Transverse colon (tissue), 4 donors: ENCODE measurements around the gene SMIM27. TPM values are rescaled to one million over a fixed set of nuclear protein-coding genes. Genes with fewer than 3 reads are reported as not detected.
A peak's percentile ranks its signal among the peaks of the same experiment; 100 is the strongest.

Experiments used
- DNase-seq: peaks from one replicate; pipeline ENCODE4 v3.0.0-alpha.2; 2019
- H3K27ac ChIP-seq, 4 donors: fragments of 200-600 bp; sonication (generic); 2 replicates each; pipeline ENCODE4 v1.5.1; 2016 to 2018; ENCODE audit warnings: inconsistent platforms in 4 of 4
- H3K27me3 ChIP-seq: fragments of 200-600 bp; sonication (generic); 2 replicates; pipeline ENCODE4 v1.5.1; 2017; ENCODE audit warnings: inconsistent platforms
- H3K36me3 ChIP-seq, 4 donors: fragments of 200-600 bp; sonication (generic); 2 replicates each; pipeline ENCODE4 v1.5.1; 2017 to 2019; ENCODE audit warnings: inconsistent platforms in 4 of 4
- H3K4me1 ChIP-seq, 4 donors: fragments of 200-600 bp; sonication (generic); 2 replicates each; pipeline ENCODE4 v1.5.1; 2017 to 2020; ENCODE audit warnings: inconsistent platforms in 4 of 4
- H3K4me3 ChIP-seq, 4 donors: fragments of 200-600 bp; sonication (generic); 1 replicate in 1 of 4; 2 replicates in 3 of 4; pipeline versions ENCODE4 v1.5.1 to v1.6.1; 2017 to 2019; ENCODE audit warnings: inconsistent platforms in 4 of 4
- H3K9me3 ChIP-seq, 2 donors: fragments of 200-600 bp; sonication (generic); 2 replicates each; pipeline ENCODE4 v1.5.1; 2017 to 2019; ENCODE audit warnings: inconsistent platforms in 2 of 2
- CTCF ChIP-seq, 5 experiments: fragments of 200-600 bp in 3 of 5; fragments of 450-650 bp in 2 of 5; sonication (generic) in 3 of 5; IDR thresholded peaks; 1 replicate in 2 of 5; 2 replicates in 3 of 5; pipeline ENCODE4 v1.5.1; 2016 to 2017; ENCODE audit warnings: antibody characterized with exemption in 5 of 5, inconsistent platforms in 3 of 5, mild to moderate bottlenecking in 2 of 5, moderate library complexity in 1 of 5
- EP300 ChIP-seq: sonication (generic); formaldehyde crosslinking; IDR thresholded peaks from one replicate; pipeline ENCODE4 v1.6.1; 2017; ENCODE audit warnings: antibody characterized with exemption, low read depth
- POLR2A ChIP-seq: fragments of 450-650 bp; IDR thresholded peaks from one replicate; pipeline ENCODE4 v1.6.1; 2016; ENCODE audit warnings: antibody characterized with exemption, mild to moderate bottlenecking, moderate library complexity
- POLR2AphosphoS5 ChIP-seq, 3 donors: sonication (generic); formaldehyde crosslinking; IDR thresholded peaks; one replicate each; pipeline ENCODE4 v1.6.1; 2016; ENCODE audit warnings: antibody characterized with exemption in 3 of 3
- WGBS, 2 donors: methylation state at CpG; one replicate each; pipeline ENCODE4 v1.1.5; 2018; ENCODE audit warnings: low coverage in 1 of 2; 5-methylcytosine and 5-hydroxymethylcytosine counted together
- in situ Hi-C, 4 donors: fragments of 200-750 bp; cut with MboI; loops; one replicate each; pipeline versions ENCODE4 v1.15.0 to v1.15.1; 2017; ENCODE audit warnings: low sequenced_read_pairs in 3 of 4, low pct_ligation_motif_present in 1 of 4, low pct_unique_long_range_greater_than_20kb in 1 of 4
- intact Hi-C: fragments of 100-400 bp; cut with DNase I; formaldehyde crosslinking; loops from one replicate; pipeline ENCODE4 v1.15.1; 2023; ENCODE audit warnings: low total_unique reads
- total RNA-seq, 4 donors: library from RNA; depleted of rRNA; stranded (reverse); fragments of >200 nt; gene quantifications; one replicate each; pipeline ENCODE4 v1.1.0, GENCODE V29; 2016

Gene SMIM27
- total RNA-seq, 4 donors from 2014 or later: 2.0 to 7.5 (median 3.8) TPM

GRCh38 chr9:32581512-32582143, 29.5 kb downstream of the SMIM27 start:
- H3K4me3 ChIP-seq: no peak overlapping the region
- intact Hi-C loops: loop anchor here (10.0 kb wide), 1 partner anchor 383 kb away; no protein-coding TSS in a partner anchor
- H3K27me3 ChIP-seq: no peaks in the 10 kb centered on the region
- WGBS, 2 donors: 32 to 44% methylated on average over 3 of the region's 3 CpGs
- no peaks in the 10 kb centered on the region for H3K9me3 ChIP-seq
- DNase-seq: no peak
- TF ChIP-seq POLR2A (no peak), POLR2AphosphoS5 (IDR thresholded peaks at IDR 0.05) (no peak), EP300 (no peak), CTCF (IDR thresholded peaks at IDR 0.05) (peak in 4 of 5 experiments; percentile 27 to 45 (median 31))
- no peak overlapping the region for H3K27ac ChIP-seq
- in situ Hi-C loops: loop anchor here (5.0 to 25.0 kb wide), 3 partner anchors 381 to 393 kb away; no protein-coding TSS in a partner anchor
- no peaks in the 10 kb centered on the region for H3K4me1 ChIP-seq
- no peaks in the 10 kb centered on the region for H3K36me3 ChIP-seq

- Histone ChIP-seq H3K4me1 (no peaks in the 10 kb centered on the region), H3K9me3 (no peaks in the 10 kb centered on the region), H3K27ac (no peak overlapping the region), H3K4me3 (no peak overlapping the region), H3K27me3 (no peaks in the 10 kb centered on the region), H3K36me3 (no peaks in the 10 kb centered on the region)
- intact Hi-C loops: loop anchor here (10.0 kb wide), 1 partner anchor 380 kb away; no protein-coding TSS in a partner anchor
- TF ChIP-seq CTCF (IDR thresholded peaks at IDR 0.05) (no peak), POLR2AphosphoS5 (IDR thresholded peaks at IDR 0.05) (no peak), EP300 (no peak), POLR2A (no peak)
- WGBS, 2 donors: 14 to 30% methylated on average over 2 of the region's 2 CpGs
- in situ Hi-C loops: loop anchor here (5.0 to 25.0 kb wide), 3 partner anchors 378 to 390 kb away; no protein-coding TSS in a partner anchor
- DNase-seq: no peak
These were observed 32.7 kb downstream of the SMIM27 start for GRCh38 chr9:32584784-32585183.

GRCh38 chr9:32587901-32588300, 35.8 kb downstream of the SMIM27 start:
- TF ChIP-seq POLR2A: no peak
- no peak for TF ChIP-seq CTCF (IDR thresholded peaks at IDR 0.05)
- no peak for TF ChIP-seq POLR2AphosphoS5 (IDR thresholded peaks at IDR 0.05)
- TF ChIP-seq EP300: no peak
- Histone ChIP-seq H3K4me3 (no peak overlapping the region), H3K36me3 (no peaks in the 10 kb centered on the region), H3K9me3 (no peaks in the 10 kb centered on the region), H3K4me1 (no peaks in the 10 kb centered on the region), H3K27ac (no peak overlapping the region), H3K27me3 (no peaks in the 10 kb centered on the region)
- intact Hi-C loops (loop anchor here (10.0 kb wide), 1 partner anchor 377 kb away; no protein-coding TSS in a partner anchor), in situ Hi-C loops (loop anchor here in 3 of 4 donors (10.0 to 25.0 kb wide), 2 partner anchors 374 to 387 kb away; no protein-coding TSS in a partner anchor)
- no peak for DNase-seq

- intact Hi-C loops: loop anchor here (10.0 kb wide), 1 partner anchor 376 kb away; no protein-coding TSS in a partner anchor
- Histone ChIP-seq H3K36me3 (no peaks in the 10 kb centered on the region), H3K27me3 (no peaks in the 10 kb centered on the region), H3K4me1 (no peaks in the 10 kb centered on the region), H3K9me3 (no peaks in the 10 kb centered on the region), H3K4me3 (no peak overlapping the region), H3K27ac (no peak overlapping the region)
- in situ Hi-C loops: loop anchor here in 3 of 4 donors (10.0 to 25.0 kb wide), 2 partner anchors 373 to 386 kb away; no protein-coding TSS in a partner anchor
- no peak for DNase-seq
- 50 to 58% methylated on average over 6 of the region's 6 CpGs for WGBS, 2 donors
- TF ChIP-seq EP300 (no peak), CTCF (IDR thresholded peaks at IDR 0.05) (peak; percentile 19 to 36 (median 28)), POLR2AphosphoS5 (IDR thresholded peaks at IDR 0.05) (no peak)
These were observed 37.1 kb downstream of the SMIM27 start for GRCh38 chr9:32589083-32589723.
